Endothelial cell of umbilical vein (primary cell): ENCODE results near the gene SLC14A1. TPM values are rescaled to one million over a fixed set of nuclear protein-coding genes. Genes with fewer than 3 reads are reported as not detected.

ENCODE experiments used
- BruUV-seq: library from RNA; stranded (reverse); fragments of 400-500 nt; replicated peaks from 2 replicates; lab custom pipeline; 2021; lab: Mats Ljungman, UMichigan
- CTCF ChIA-PET: fragments of 300-600, 350-600 bp; sonication (Branson Sonifier 250); formaldehyde crosslinking; loops from one replicate; lab custom pipeline; 2021; ENCODE audit warnings: antibody characterized with exemption, inconsistent platforms; lab: Charles Lee
- POLR2A ChIA-PET: fragments of 300-600, 350-600 bp; sonication (Branson Sonifier 250); formaldehyde crosslinking; loops from one replicate; lab custom pipeline; 2021; ENCODE audit warnings: antibody characterized with exemption, inconsistent platforms; lab: Charles Lee
- DNase-seq: peaks from one replicate; pipeline ENCODE4 v3.0.0-alpha.2; 2011; ENCODE audit warnings: low read depth, low spot score
- FAIRE-seq: peaks from 2 replicates; lab custom pipeline; 2011; peaks lifted over from hg19 to GRCh38; lab: Jason Lieb, UNC
- H2AFZ ChIP-seq: 2 replicates; pipeline ENCODE4 v1.6.0; 2012; ENCODE audit warnings: low read depth, low read length, control low read depth, inconsistent platforms
- H3K27ac ChIP-seq: 2 replicates; pipeline ENCODE4 v1.5.1; 2011; ENCODE audit warnings: low read depth, mild to moderate bottlenecking, control low read depth, low read length, moderate library complexity; ENCODE audit not compliant: insufficient read depth
- H3K27me3 ChIP-seq, 2 experiments: 2 replicates each; pipeline versions ENCODE4 v1.6.0 to v1.6.1; 2011; ENCODE audit warnings: low read length in 2 of 2, mixed read lengths in 1 of 2; ENCODE audit not compliant: control insufficient read depth in 2 of 2, insufficient read depth in 2 of 2
- H3K36me3 ChIP-seq, 2 experiments: 2 replicates in 1 of 2; 3 replicates in 1 of 2; pipeline ENCODE4 v1.5.1; 2011; ENCODE audit warnings: low read length in 2 of 2, mild to moderate bottlenecking in 1 of 2, moderate library complexity in 1 of 2; ENCODE audit not compliant: control insufficient read depth in 2 of 2, insufficient read depth in 2 of 2; ENCODE audit errors: extremely low read depth in 1 of 2
- H3K4me1 ChIP-seq: 3 replicates; pipeline ENCODE4 v1.5.1; 2011; ENCODE audit warnings: mild to moderate bottlenecking, low read length; ENCODE audit not compliant: control insufficient read depth, insufficient read depth; ENCODE audit errors: extremely low read depth
- H3K4me2 ChIP-seq: 2 replicates; pipeline ENCODE4 v1.6.1; 2011; ENCODE audit warnings: low read length, control low read depth, mixed read lengths; ENCODE audit not compliant: insufficient read depth
- H3K4me3 ChIP-seq, 3 experiments: fragments of 200-600 bp in 1 of 3; sonication (generic), shearing (Covaris generic) in 1 of 3; replicated peaks in 1 of 3; 2 replicates each; pipeline ENCODE4 v1.5.1; 2011 to 2016; ENCODE audit warnings: control low read depth in 3 of 3, low read length in 3 of 3, mild to moderate bottlenecking in 2 of 3, inconsistent platforms in 1 of 3, low read depth in 1 of 3, moderate library complexity in 1 of 3; ENCODE audit not compliant: insufficient read depth in 1 of 3
- H3K79me2 ChIP-seq: 2 replicates; pipeline ENCODE4 v1.6.0; 2012; ENCODE audit warnings: low read length, inconsistent platforms; ENCODE audit not compliant: control insufficient read depth, insufficient read depth
- H3K9ac ChIP-seq: replicated peaks from 2 replicates; pipeline ENCODE3; 2011; ENCODE audit warnings: low read length, control low read depth; ENCODE audit not compliant: insufficient read depth; ENCODE audit errors: extremely low read depth
- H3K9me1 ChIP-seq: replicated peaks from 3 replicates; pipeline ENCODE4 v1.6.0; 2011; ENCODE audit warnings: mild to moderate bottlenecking, low read length; ENCODE audit not compliant: control insufficient read depth, insufficient read depth; ENCODE audit errors: extremely low read depth
- H3K9me3 ChIP-seq: replicated peaks from 2 replicates; pipeline ENCODE4 v1.5.1; 2012; ENCODE audit warnings: low read length, inconsistent platforms; ENCODE audit not compliant: control insufficient read depth, insufficient read depth
- H4K20me1 ChIP-seq: replicated peaks from 2 replicates; pipeline ENCODE3; 2011; ENCODE audit warnings: mild to moderate bottlenecking, low read length; ENCODE audit not compliant: control insufficient read depth, insufficient read depth; ENCODE audit errors: extremely low read depth
- CTCF ChIP-seq, 2 donors: IDR thresholded peaks; 1 replicate in 1 of 2; 2 replicates in 1 of 2; pipeline ENCODE4 v1.5.1; 2011; ENCODE audit warnings: low read length in 2 of 2, mild to moderate bottlenecking in 2 of 2, moderate library complexity in 2 of 2, control low read depth in 1 of 2, inconsistent platforms in 1 of 2, low read depth in 1 of 2; ENCODE audit not compliant: insufficient read depth in 1 of 2; ENCODE audit errors: extremely low read depth in 1 of 2
- EZH2 ChIP-seq: IDR thresholded peaks from 2 replicates; pipeline ENCODE4 v1.6.1; 2012; ENCODE audit warnings: borderline replicate concordance, low read depth, mild to moderate bottlenecking, moderate library complexity, low read length, inconsistent platforms; ENCODE audit not compliant: severe bottlenecking
- FOS ChIP-seq: IDR thresholded peaks from 2 replicates; pipeline ENCODE4 v1.6.1; 2011; ENCODE audit warnings: mild to moderate bottlenecking, low read length, moderate library complexity, borderline replicate concordance; ENCODE audit not compliant: insufficient read depth
- GATA2 ChIP-seq: IDR thresholded peaks from 2 replicates; pipeline ENCODE4 v1.7.0; 2011; ENCODE audit warnings: low read depth, mild to moderate bottlenecking, moderate library complexity, mixed read lengths, low read length; ENCODE audit not compliant: insufficient read length, insufficient read depth
- JUN ChIP-seq: IDR thresholded peaks from 2 replicates; pipeline ENCODE4 v1.6.1; 2011; ENCODE audit warnings: borderline replicate concordance, low read depth; ENCODE audit not compliant: insufficient read length, insufficient read depth
- MAX ChIP-seq: IDR thresholded peaks from 2 replicates; pipeline ENCODE4 v1.6.1; 2011; ENCODE audit not compliant: insufficient read depth, insufficient read length
- MYC ChIP-seq: IDR thresholded peaks from one replicate; pipeline ENCODE4 v1.6.1; 2011; ENCODE audit warnings: mild to moderate bottlenecking, low read depth, low read length
- POLR2A ChIP-seq: IDR thresholded peaks from 2 replicates; pipeline ENCODE4 v1.6.1; 2012; ENCODE audit warnings: low read depth, mild to moderate bottlenecking, control low read depth, low read length
- POLR2AphosphoS5 ChIP-seq: IDR thresholded peaks from 2 replicates; pipeline ENCODE4 v1.6.1; 2012; ENCODE audit warnings: low read depth, mild to moderate bottlenecking, control low read depth, low read length, moderate library complexity; ENCODE audit not compliant: insufficient read depth
- dilution Hi-C: fragments of 300-500 bp; cut with MboI; formaldehyde crosslinking; loops from one replicate; pipeline ENCODE4 v1.15.0; 2019; ENCODE audit warnings: low sequenced_read_pairs; ENCODE audit not compliant: extremely low pct_ligation_motif_present
- intact Hi-C: fragments of 100-400 bp; cut with micrococcal nuclease; formaldehyde crosslinking; loops from one replicate; pipeline ENCODE4 v1.10.0; 2022
- polyA plus RNA-seq, 4 experiments: library from polyadenylated mRNA; depleted of rRNA in 3 of 4; stranded (reverse) in 3 of 4; unstranded in 1 of 4; fragments of >200 nt; gene quantifications; 2 replicates each; pipeline versions ENCODE4 v1.2.1 to v1.2.3, GENCODE V29; 2011 to 2012; ENCODE audit warnings: missing spikeins in 1 of 4
- total RNA-seq: library from RNA; stranded (reverse); gene quantifications from 2 replicates; pipeline ENCODE4 v1.2.3, GENCODE V29; 2021

Gene SLC14A1
- total and polyA plus RNA-seq, 2 donors (not counting 3 experiments of a cell fraction or from before 2014, with no cell fraction given): not detected

- CTCF ChIA-PET: interaction anchor here (0.9 to 8.7 kb wide), 10 partner anchors 15 to 223 kb away, joined by 3 to 108 read pairs (median 5); no protein-coding TSS in a partner anchor
- H3K4me1 ChIP-seq: no peaks in the 10 kb centered on the region
- POLR2A ChIA-PET: no interaction called here
Observed at GRCh38 chr18:45687621-45688020, 36.4 kb upstream of the SLC14A1 start.

More at GRCh38 chr18:45687621-45688020, 36.4 kb upstream of the SLC14A1 start:
- no peak overlapping the region for H3K27ac ChIP-seq
- H3K9me3 ChIP-seq: no peaks in the 10 kb centered on the region
- dilution Hi-C loops: no loop called here
- no peak for FAIRE-seq
- DNase-seq: no peak
- H3K4me3 ChIP-seq: no peak overlapping the region
- TF ChIP-seq POLR2A: no peak
- TF ChIP-seq MYC: no peak
- TF ChIP-seq GATA2: no peak
- TF ChIP-seq EZH2: no peak
- TF ChIP-seq CTCF (IDR thresholded peaks at IDR 0.05; ENCODE audit: extremely low read depth in 1 of 2, insufficient read depth in 1 of 2, low read depth in 1 of 2, low read length in 2 of 2): no peak
- TF ChIP-seq JUN: no peak
- TF ChIP-seq MAX: no peak
- no peak for TF ChIP-seq FOS
- no peak for TF ChIP-seq POLR2AphosphoS5
- H3K9me1 ChIP-seq: no peaks in the 10 kb centered on the region
- intact Hi-C loops: no loop called here
- no peak overlapping the region for H3K4me2 ChIP-seq
- no peaks in the 10 kb centered on the region for H4K20me1 ChIP-seq
- BruUV-seq: no TSS peak
- H3K27me3 ChIP-seq: peaks cover 4 to 7% of the 10 kb centered on the region in 2 experiments
- no peak overlapping the region for H2AFZ ChIP-seq
- no peaks in the 10 kb centered on the region for H3K36me3 ChIP-seq
- no peaks in the 10 kb centered on the region for H3K79me2 ChIP-seq
- no peak overlapping the region for H3K9ac ChIP-seq
